ENCODE results near the gene PDE10A.

PDE10A gene

GRCh38 chr6:165389534-165389933 lies 273.5 kb downstream of the PDE10A start:
- DNase-seq (ENCODE audit: low spot score) = no peak

- no peak for DNase-seq (ENCODE audit: low spot score)
Observed at GRCh38 chr6:165383323-165383722, 279.7 kb downstream of the PDE10A start.

GRCh38 chr6:165376100-165376499 lies 286.9 kb downstream of the PDE10A start:
- no peak for DNase-seq (ENCODE audit: low spot score)

- no peak for DNase-seq (ENCODE audit: low spot score)
Observed at GRCh38 chr6:165365371-165365770, 297.7 kb downstream of the PDE10A start.

GRCh38 chr6:165345700-165346099 lies 317.3 kb downstream of the PDE10A start:
- DNase-seq (ENCODE audit: low spot score) = no peak

- DNase-seq (ENCODE audit: low spot score) = no peak
Observed at GRCh38 chr6:165340532-165340931, 322.5 kb downstream of the PDE10A start.

- DNase-seq (ENCODE audit: low spot score) = no peak
Observed at GRCh38 chr6:165325609-165326008, 337.4 kb downstream of the PDE10A start.

GRCh38 chr6:165321555-165322145 lies 341.4 kb downstream of the PDE10A start:
- no peak for DNase-seq (ENCODE audit: low spot score)

- DNase-seq (ENCODE audit: low spot score) = no peak
Observed at GRCh38 chr6:165321150-165321549, 341.9 kb downstream of the PDE10A start.

- DNase-seq (ENCODE audit: low spot score) = no peak
Observed at GRCh38 chr6:165317723-165318122, 345.3 kb downstream of the PDE10A start.

- no peak for DNase-seq (ENCODE audit: low spot score)
Observed at GRCh38 chr6:165308926-165309731, 353.9 kb downstream of the PDE10A start, which contains the start of gene C6orf118. Gene C6orf118, minus strand, starts transcription at chr6:165309605. Its CDS starts 19 bp downstream, at chr6:165309586.

- no peak for DNase-seq (ENCODE audit: low spot score)
Observed at GRCh38 chr6:165306955-165307354, 356.1 kb downstream of the PDE10A start.

GRCh38 chr6:165301372-165302246 lies 361.4 kb downstream of the PDE10A start:
- no peak for DNase-seq (ENCODE audit: low spot score)

- no peak for DNase-seq (ENCODE audit: low spot score)
Observed at GRCh38 chr6:165300422-165300936, 362.6 kb downstream of the PDE10A start.

GRCh38 chr6:165298875-165299274 lies 364.2 kb downstream of the PDE10A start:
- DNase-seq (ENCODE audit: low spot score) = no peak

- DNase-seq (ENCODE audit: low spot score) = no peak
Observed at GRCh38 chr6:165298402-165298801, 364.6 kb downstream of the PDE10A start.

GRCh38 chr6:165292657-165293056 lies 370.4 kb downstream of the PDE10A start:
- DNase-seq (ENCODE audit: low spot score) = no peak
